Activated T-helper 1 cell treated with anti-CD3 and anti-CD28 coated beads, Interleukin-12 subunit alpha, Interleukin-12 subunit beta, Interleukin-2, Interleukin-4 antibody, amounts not matched to agents 30 ng/mL and 10 ng/mL and 1 ng/mL, durations not matched to agents 14 hours and 24 hours and 36 hours (primary cell): ENCODE measurements around the gene BCOR. TPM values are rescaled to one million over a fixed set of nuclear protein-coding genes. Genes with fewer than 3 reads are reported as not detected.

Experiments used
- DNase-seq: peaks from one replicate; pipeline ENCODE4 v3.0.0; 2021; ENCODE audit warnings: low spot score
- H3K27ac Mint-ChIP-seq: one replicate; pipeline ENCODE4 v1.8.0; 2021; ENCODE audit warnings: mild to moderate bottlenecking, mixed read lengths
- H3K27me3 Mint-ChIP-seq: one replicate; pipeline ENCODE4 v1.8.0; 2022; ENCODE audit warnings: mild to moderate bottlenecking, moderate library complexity, mixed read lengths; ENCODE audit not compliant: insufficient read depth
- H3K36me3 Mint-ChIP-seq: one replicate; pipeline ENCODE4 v1.8.0; 2021; ENCODE audit warnings: low read depth, mixed read lengths
- H3K4me1 Mint-ChIP-seq: one replicate; pipeline ENCODE4 v1.8.0; 2021; ENCODE audit warnings: low read depth, mixed read lengths
- H3K4me3 Mint-ChIP-seq: one replicate; pipeline ENCODE4 v1.8.0; 2021; ENCODE audit warnings: mild to moderate bottlenecking, moderate library complexity, mixed read lengths
- H3K9me3 Mint-ChIP-seq: one replicate; pipeline ENCODE4 v1.8.0; 2021; ENCODE audit warnings: mixed read lengths
- intact Hi-C: fragments of 100-400 bp; cut with micrococcal nuclease; formaldehyde crosslinking; loops from one replicate; pipeline ENCODE4 v1.15.1; 2024
- total RNA-seq: library from RNA; stranded (reverse); gene quantifications from 2 replicates; pipeline ENCODE4 v1.2.3, GENCODE V29; 2022

The BCOR gene
- total RNA-seq, 1 donor from 2014 or later, result 65.2 TPM

GRCh38 chrX:40131654-40132337 is 34.0 kb upstream of the BCOR start:
- no peak for DNase-seq
- H3K36me3 Mint-ChIP-seq, result no peaks in the 10 kb centered on the region
- H3K4me1 Mint-ChIP-seq, result peaks cover 6% of the 10 kb centered on the region
- H3K9me3 Mint-ChIP-seq, result no peaks in the 10 kb centered on the region
- intact Hi-C loops, result no loop called here
- H3K4me3 Mint-ChIP-seq, result no peak overlapping the region
- H3K27me3 Mint-ChIP-seq, result no peaks in the 10 kb centered on the region
- H3K27ac Mint-ChIP-seq, result no peak overlapping the region

GRCh38 chrX:40130207-40130606 is 32.4 kb upstream of the BCOR start:
- intact Hi-C loops, result no loop called here
- DNase-seq, result no peak
- H3K36me3 Mint-ChIP-seq, result no peaks in the 10 kb centered on the region

GRCh38 chrX:40127052-40127451 is 29.3 kb upstream of the BCOR start:
- H3K36me3 Mint-ChIP-seq, result no peaks in the 10 kb centered on the region

More at GRCh38 chrX:40130207-40130606, 32.4 kb upstream of the BCOR start:
- Mint-ChIP-seq H3K27ac (no peak overlapping the region), H3K27me3 (no peaks in the 10 kb centered on the region), H3K4me1 (peaks cover 8% of the 10 kb centered on the region), H3K4me3 (no peak overlapping the region), H3K9me3 (no peaks in the 10 kb centered on the region)

DNA sequence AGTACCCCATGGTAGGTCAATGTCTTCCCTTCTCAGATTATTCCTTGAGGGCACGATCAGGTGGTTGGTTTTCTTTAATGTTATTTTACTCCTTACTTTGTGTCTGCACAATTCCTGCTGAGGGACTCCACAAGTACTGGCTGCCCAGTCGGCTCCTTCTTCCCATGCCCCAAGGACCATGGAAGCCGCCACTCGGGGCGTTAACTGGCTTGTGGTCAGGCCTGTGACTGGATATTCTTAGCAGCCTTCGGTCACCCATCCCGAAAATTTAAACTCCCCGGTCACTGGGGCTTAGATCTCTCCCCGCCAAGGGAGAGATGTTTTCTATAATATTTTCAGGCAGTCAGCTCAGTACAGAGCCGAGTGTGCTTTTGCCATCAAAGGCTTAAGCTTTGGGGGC is 24.7 kb upstream of the BCOR start:
- Mint-ChIP-seq H3K4me1 (peaks cover 8% of the 10 kb centered on the region), H3K9me3 (no peaks in the 10 kb centered on the region), H3K27me3 (no peaks in the 10 kb centered on the region), H3K27ac (no peak overlapping the region), H3K36me3 (no peaks in the 10 kb centered on the region), H3K4me3 (no peak overlapping the region)
- intact Hi-C loops, result no loop called here
- no peak for DNase-seq

More at GRCh38 chrX:40127052-40127451, 29.3 kb upstream of the BCOR start:
- Mint-ChIP-seq H3K27me3 (no peaks in the 10 kb centered on the region), H3K4me3 (no peak overlapping the region), H3K27ac (no peak overlapping the region), H3K4me1 (peaks cover 8% of the 10 kb centered on the region), H3K9me3 (no peaks in the 10 kb centered on the region)
- DNase-seq, result no peak
- intact Hi-C loops, result no loop called here

GRCh38 chrX:40121618-40122017 is 23.9 kb upstream of the BCOR start:
- Mint-ChIP-seq H3K4me3 (no peak overlapping the region), H3K9me3 (no peaks in the 10 kb centered on the region)

GRCh38 chrX:40120838-40121580 is 23.3 kb upstream of the BCOR start:
- DNase-seq, result no peak
- Mint-ChIP-seq H3K4me3 (no peak overlapping the region), H3K4me1 (no peaks in the 10 kb centered on the region), H3K27ac (no peak overlapping the region), H3K27me3 (no peaks in the 10 kb centered on the region), H3K9me3 (no peaks in the 10 kb centered on the region), H3K36me3 (no peaks in the 10 kb centered on the region)
- intact Hi-C loops, result no loop called here

More at GRCh38 chrX:40121618-40122017, 23.9 kb upstream of the BCOR start:
- intact Hi-C loops, result no loop called here
- Mint-ChIP-seq H3K36me3 (no peaks in the 10 kb centered on the region), H3K4me1 (peaks cover under 1% of the 10 kb centered on the region), H3K27me3 (no peaks in the 10 kb centered on the region), H3K27ac (no peak overlapping the region)
- DNase-seq, result no peak

- no peaks in the 10 kb centered on the region for H3K27me3 Mint-ChIP-seq
- no peaks in the 10 kb centered on the region for H3K36me3 Mint-ChIP-seq
- no peak for DNase-seq
- H3K27ac Mint-ChIP-seq, result no peak overlapping the region
- H3K4me1 Mint-ChIP-seq, result no peaks in the 10 kb centered on the region
- intact Hi-C loops, result no loop called here
- H3K4me3 Mint-ChIP-seq, result no peak overlapping the region
- no peaks in the 10 kb centered on the region for H3K9me3 Mint-ChIP-seq
These were observed 20.0 kb upstream of the BCOR start for GRCh38 chrX:40117715-40118285.

DNA sequence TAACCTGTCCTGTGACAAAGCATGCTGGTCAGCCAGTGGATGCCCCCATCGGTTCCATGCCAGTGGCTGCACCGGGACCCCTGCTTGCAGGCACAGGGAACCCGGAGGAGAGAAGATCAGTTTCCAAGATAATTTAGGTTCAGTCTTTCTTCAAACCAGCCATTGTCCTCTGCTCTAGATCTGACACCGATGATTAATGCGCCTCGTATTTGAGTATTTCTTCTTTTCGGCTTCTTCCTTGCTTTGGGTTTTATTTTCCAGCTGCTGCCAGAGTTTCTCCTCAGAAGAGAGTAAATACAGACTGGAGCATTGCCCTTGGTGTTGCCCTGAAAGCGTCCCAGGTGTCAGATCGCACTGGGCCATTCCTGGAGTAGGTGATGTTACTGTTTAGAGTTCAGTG is 19.2 kb upstream of the BCOR start:
- H3K9me3 Mint-ChIP-seq, result no peaks in the 10 kb centered on the region
- no peaks in the 10 kb centered on the region for H3K4me1 Mint-ChIP-seq
- no peak for DNase-seq
- intact Hi-C loops, result no loop called here
- H3K4me3 Mint-ChIP-seq, result no peak overlapping the region
- no peaks in the 10 kb centered on the region for H3K36me3 Mint-ChIP-seq
- no peak overlapping the region for H3K27ac Mint-ChIP-seq
- H3K27me3 Mint-ChIP-seq, result no peaks in the 10 kb centered on the region

DNA sequence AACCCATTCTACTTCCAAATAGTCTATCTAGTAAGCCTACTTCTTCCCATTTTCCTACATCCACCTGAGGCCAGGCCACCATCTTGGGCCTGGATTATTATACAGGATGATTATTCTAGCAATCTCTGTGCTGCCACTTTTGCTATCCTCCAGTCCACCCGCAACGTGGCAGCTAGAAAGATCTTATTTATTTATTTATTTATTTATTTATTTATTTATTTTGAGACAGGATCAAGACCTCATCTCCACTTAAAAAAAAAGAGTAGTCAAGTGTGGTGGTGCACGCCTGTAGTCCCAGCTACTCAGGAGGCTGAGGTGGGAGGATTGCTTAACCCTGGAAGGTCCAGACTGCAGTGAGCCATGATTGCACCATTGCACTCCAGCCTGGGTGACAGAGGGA is 15.2 kb upstream of the BCOR start:
- Mint-ChIP-seq H3K4me3 (no peak overlapping the region), H3K27ac (no peak overlapping the region), H3K27me3 (no peaks in the 10 kb centered on the region), H3K36me3 (no peaks in the 10 kb centered on the region), H3K9me3 (no peaks in the 10 kb centered on the region), H3K4me1 (no peaks in the 10 kb centered on the region)
- intact Hi-C loops, result no loop called here
- DNase-seq, result no peak

GRCh38 chrX:40111868-40112267 is 14.1 kb upstream of the BCOR start:
- peaks cover 2% of the 10 kb centered on the region for H3K27me3 Mint-ChIP-seq
- H3K4me1 Mint-ChIP-seq, result peaks cover 3% of the 10 kb centered on the region
- H3K4me3 Mint-ChIP-seq, result no peak overlapping the region
- H3K36me3 Mint-ChIP-seq, result no peaks in the 10 kb centered on the region
- no peaks in the 10 kb centered on the region for H3K9me3 Mint-ChIP-seq
- DNase-seq, result no peak
- intact Hi-C loops, result no loop called here
- no peak overlapping the region for H3K27ac Mint-ChIP-seq

- Mint-ChIP-seq H3K36me3 (no peaks in the 10 kb centered on the region), H3K4me1 (peaks cover 6% of the 10 kb centered on the region), H3K9me3 (no peaks in the 10 kb centered on the region), H3K27ac (no peak overlapping the region), H3K4me3 (no peak overlapping the region), H3K27me3 (peaks cover 3% of the 10 kb centered on the region)
- intact Hi-C loops, result loop anchor here (5.0 kb wide), 2 partner anchors 158 to 1307 kb away; partner anchors contain the start of gene MID1IP1
- no peak for DNase-seq
These were observed 11.7 kb upstream of the BCOR start for GRCh38 chrX:40109288-40110008.

DNA sequence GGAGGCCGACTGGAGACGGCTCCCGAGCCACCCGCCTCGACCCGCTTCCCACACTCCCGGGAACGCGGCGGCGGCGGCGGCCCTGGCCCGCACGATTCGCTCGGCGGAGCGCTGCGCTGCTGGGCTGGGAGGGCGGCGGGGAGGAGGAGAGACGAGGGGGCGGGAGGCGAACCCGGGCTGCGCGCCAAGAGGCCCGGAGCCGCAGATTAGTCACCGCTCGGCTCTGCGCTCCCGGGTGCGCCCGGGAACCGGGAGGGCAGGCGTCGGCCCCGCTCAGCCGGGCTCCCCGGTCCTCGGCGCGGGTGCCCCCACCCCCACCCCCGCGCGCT is 11.2 kb upstream of the BCOR start:
- Mint-ChIP-seq H3K36me3 (no peaks in the 10 kb centered on the region), H3K4me3 (no peak overlapping the region), H3K4me1 (peaks cover 6% of the 10 kb centered on the region), H3K27ac (no peak overlapping the region), H3K9me3 (no peaks in the 10 kb centered on the region), H3K27me3 (peaks cover 3% of the 10 kb centered on the region)
- intact Hi-C loops, result loop anchor here (5.0 kb wide), 2 partner anchors 158 to 1307 kb away; partner anchors contain the start of gene MID1IP1
- peak; percentile 30 for DNase-seq
